Parathyroid adenoma (tissue), 2 donors: ENCODE results near the gene TBC1D23.
"Not testable (repeated sequence)": the region's sequence is repeated elsewhere in the genome, so short reads cannot be mapped to it uniquely, and the experiment has no call there.

Experiments
- H2AFZ ChIP-seq: fragments of 300-600 bp; sonication (generic); one replicate; pipeline ENCODE4 v1.7.0; 2017; ENCODE audit warnings: antibody characterized with exemption, mild to moderate bottlenecking
- H3K27ac ChIP-seq: fragments of 300-600 bp; sonication (generic); one replicate; pipeline ENCODE4 v1.7.0; 2017
- H3K27me3 ChIP-seq: fragments of 300-600 bp; sonication (generic); one replicate; pipeline ENCODE4 v1.7.0; 2017; ENCODE audit warnings: low read length; ENCODE audit not compliant: control insufficient read depth, insufficient read depth
- H3K36me3 ChIP-seq: fragments of 300-600 bp; sonication (generic); one replicate; pipeline ENCODE4 v1.7.0; 2017; ENCODE audit warnings: low read length; ENCODE audit not compliant: control insufficient read depth, insufficient read depth
- H3K4me1 ChIP-seq: fragments of 300-600 bp; sonication (generic); one replicate; pipeline ENCODE4 v1.7.0; 2017; ENCODE audit warnings: control low read depth
- H3K4me2 ChIP-seq: fragments of 300-600 bp; sonication (generic); one replicate; pipeline ENCODE4 v1.7.0; 2017; ENCODE audit warnings: low read length
- H3K4me3 ChIP-seq: fragments of 300-600 bp; sonication (generic); one replicate; pipeline ENCODE4 v1.7.0; 2017; ENCODE audit warnings: low read depth, low read length
- H3K79me2 ChIP-seq: fragments of 300-600 bp; sonication (generic); one replicate; pipeline ENCODE4 v1.7.0; 2017; ENCODE audit warnings: control low read depth
- H3K9ac ChIP-seq: fragments of 300-600 bp; sonication (generic); one replicate; pipeline ENCODE4 v1.7.0; 2017; ENCODE audit warnings: mild to moderate bottlenecking
- H3K9me3 ChIP-seq: fragments of 300-600 bp; sonication (generic); one replicate; pipeline ENCODE4 v1.7.0; 2017; ENCODE audit warnings: low read length; ENCODE audit not compliant: control insufficient read depth
- CTCF ChIP-seq: fragments of 300-600 bp; sonication (generic); IDR thresholded peaks from one replicate; pipeline ENCODE4 v1.7.0; 2017; ENCODE audit warnings: antibody characterized with exemption, mild to moderate bottlenecking
- donor health status: primary hyperparathyroidism.

TBC1D23 gene

GRCh38 chr3:100260081-100260684, 609 bp upstream of the TBC1D23 start:
- Histone ChIP-seq H3K9ac (no peak overlapping the region), H3K9me3 (no peaks in the 10 kb centered on the region), H3K4me2 (peak overlapping the region; percentile 64), H3K79me2 (peaks cover 25% of the 10 kb centered on the region), H2AFZ (peak overlapping the region; percentile 94), H3K4me1 (peaks cover 7% of the 10 kb centered on the region), H3K36me3 (no peaks in the 10 kb centered on the region), H3K4me3 (peak overlapping the region; percentile 98), H3K27me3 (no peaks in the 10 kb centered on the region), H3K27ac (peak overlapping the region; percentile 78)
- TF ChIP-seq CTCF, result no peak

- Histone ChIP-seq H3K27me3 (no peaks in the 10 kb centered on the region), H3K9me3 (no peaks in the 10 kb centered on the region), H2AFZ (peak overlapping the region; percentile 94), H3K36me3 (no peaks in the 10 kb centered on the region), H3K4me3 (peak overlapping the region; percentile 98), H3K4me1 (peaks cover 7% of the 10 kb centered on the region), H3K4me2 (peak overlapping the region; percentile 70), H3K27ac (peak overlapping the region; percentile 78), H3K9ac (peak overlapping the region; percentile 64), H3K79me2 (peaks cover 29% of the 10 kb centered on the region)
- no peak for TF ChIP-seq CTCF
These were observed 702 bp downstream of the TBC1D23 start for GRCh38 chr3:100261485-100261903.

GRCh38 chr3:100262925-100263324, 2.1 kb downstream of the TBC1D23 start:
- not testable (repeated sequence) for H3K27ac ChIP-seq, H3K4me2 ChIP-seq, H2AFZ ChIP-seq, H3K4me3 ChIP-seq, H3K27me3 ChIP-seq, H3K9ac ChIP-seq, H3K9me3 ChIP-seq, H3K36me3 ChIP-seq, H3K4me1 ChIP-seq
- H3K79me2 ChIP-seq, result peaks cover 37% of the 10 kb centered on the region

- H3K36me3 ChIP-seq, result no peaks in the 10 kb centered on the region
- H3K27ac ChIP-seq, result no peak overlapping the region
- peaks cover 7% of the 10 kb centered on the region for H3K4me1 ChIP-seq
- TF ChIP-seq CTCF, result no peak
- no peak overlapping the region for H3K4me3 ChIP-seq
- no peak overlapping the region for H3K9ac ChIP-seq
- H2AFZ ChIP-seq, result no peak overlapping the region
- H3K79me2 ChIP-seq, result peaks cover 38% of the 10 kb centered on the region
- H3K4me2 ChIP-seq, result no peak overlapping the region
- H3K9me3 ChIP-seq, result no peaks in the 10 kb centered on the region
- H3K27me3 ChIP-seq, result no peaks in the 10 kb centered on the region
These were observed 2.8 kb downstream of the TBC1D23 start for GRCh38 chr3:100263583-100263982.

- no peaks in the 10 kb centered on the region for H3K9me3 ChIP-seq
- H3K27me3 ChIP-seq, result no peaks in the 10 kb centered on the region
- peaks cover 7% of the 10 kb centered on the region for H3K4me1 ChIP-seq
- peaks cover 38% of the 10 kb centered on the region for H3K79me2 ChIP-seq
- no peak overlapping the region for H2AFZ ChIP-seq
- H3K4me2 ChIP-seq, result no peak overlapping the region
- H3K27ac ChIP-seq, result no peak overlapping the region
- no peak for TF ChIP-seq CTCF
- H3K9ac ChIP-seq, result no peak overlapping the region
- H3K4me3 ChIP-seq, result no peak overlapping the region
- H3K36me3 ChIP-seq, result no peaks in the 10 kb centered on the region
These were observed 3.5 kb downstream of the TBC1D23 start for GRCh38 chr3:100264242-100264641.
